A673 (cell line): ENCODE data around the gene CAMK4. TPM values are rescaled to one million over a fixed set of nuclear protein-coding genes. Genes with fewer than 3 reads are reported as not detected.

Experiments used
- BruUV-seq: library from RNA; stranded (reverse); fragments of 400-500 nt; replicated peaks from 2 replicates; lab custom pipeline; 2021; lab: Mats Ljungman, UMichigan
- CTCF ChIA-PET: fragments of 300-600 bp; sonication (Branson Sonifier 250); formaldehyde crosslinking; loops from one replicate; lab custom pipeline; 2022; ENCODE audit warnings: antibody characterized with exemption; lab: Charles Lee
- POLR2A ChIA-PET: fragments of 300-600 bp; sonication (Branson Sonifier 250); formaldehyde crosslinking; loops from one replicate; lab custom pipeline; 2022; ENCODE audit warnings: antibody characterized with exemption; ENCODE audit not compliant: low non-redundant PET; lab: Charles Lee
- DNase-seq: peaks from one replicate; pipeline ENCODE4 v3.0.0-alpha.2; 2015; ENCODE audit warnings: low spot score
- H3K27ac ChIP-seq: fragments of 200-600 bp; sonication (generic); 2 replicates; pipeline ENCODE4 v1.5.1; 2016; ENCODE audit warnings: mixed run types, low read depth, mild to moderate bottlenecking, mixed read lengths, antibody characterized with exemption, low read length; ENCODE audit not compliant: poor library complexity, severe bottlenecking
- H3K27me3 ChIP-seq: fragments of 200-600 bp; sonication (generic); replicated peaks from 2 replicates; pipeline ENCODE4 v1.6.1; 2017; ENCODE audit warnings: mixed run types, low read depth, mild to moderate bottlenecking, mixed read lengths, antibody characterized with exemption, low read length; ENCODE audit not compliant: insufficient read depth, poor library complexity
- H3K36me3 ChIP-seq: fragments of 200-600 bp; sonication (generic); 2 replicates; pipeline ENCODE4 v1.6.1; 2016; ENCODE audit warnings: mixed run types, mild to moderate bottlenecking, mixed read lengths, antibody characterized with exemption, low read length; ENCODE audit not compliant: insufficient read depth, poor library complexity, severe bottlenecking
- H3K4me1 ChIP-seq: fragments of 200-600 bp; sonication (generic); 2 replicates; pipeline ENCODE4 v1.6.1; 2017; ENCODE audit warnings: mixed run types, mild to moderate bottlenecking, mixed read lengths, antibody characterized with exemption, low read length; ENCODE audit not compliant: insufficient read depth, poor library complexity, severe bottlenecking
- H3K4me3 ChIP-seq: fragments of 200-600 bp; sonication (generic); 2 replicates; pipeline ENCODE4 v1.5.1; 2016; ENCODE audit warnings: low read depth, mixed run types, mild to moderate bottlenecking, mixed read lengths, low read length; ENCODE audit not compliant: poor library complexity, severe bottlenecking
- H3K9me3 ChIP-seq: fragments of 200-600 bp; sonication (generic); 2 replicates; pipeline ENCODE4 v1.6.1; 2016; ENCODE audit warnings: mixed run types, low read depth, mild to moderate bottlenecking, mixed read lengths, antibody characterized with exemption, low read length; ENCODE audit not compliant: poor library complexity, severe bottlenecking
- CTCF ChIP-seq: fragments of 300-800, 200-600 bp; sonication (generic); conservative IDR thresholded peaks from 2 replicates; pipeline ENCODE4 v1.5.1; 2017; ENCODE audit warnings: low read depth, mild to moderate bottlenecking, antibody characterized with exemption, low read length, moderate library complexity, mixed read lengths
- EZH2 ChIP-seq: fragments of 200-600 bp; sonication (generic); IDR thresholded peaks from 2 replicates; pipeline ENCODE4 v1.6.1; 2017; ENCODE audit warnings: borderline replicate concordance, low read depth, mild to moderate bottlenecking, mixed read lengths, antibody characterized with exemption, low read length; ENCODE audit not compliant: poor library complexity, severe bottlenecking
- intact Hi-C: fragments of 100-400 bp; cut with micrococcal nuclease; formaldehyde crosslinking; loops from one replicate; pipeline ENCODE4 v1.10.0; 2022; ENCODE audit not compliant: unreplicated experiment
- total RNA-seq: library from RNA; stranded (reverse); gene quantifications from 2 replicates; pipeline ENCODE4 v1.2.3, GENCODE V29; 2021

CAMK4 gene
- total RNA-seq, 1 experiment from 2014 or later: 0.88 TPM

- H3K4me3 ChIP-seq: no peak overlapping the region
- H3K4me1 ChIP-seq: peaks cover 4% of the 10 kb centered on the region
- ChIA-PET CTCF (no interaction called here), POLR2A (no interaction called here)
- H3K27ac ChIP-seq: no peak overlapping the region
- H3K36me3 ChIP-seq: no peaks in the 10 kb centered on the region
- DNase-seq: no peak
- intact Hi-C loops: no loop called here
- no peaks in the 10 kb centered on the region for H3K27me3 ChIP-seq
- TF ChIP-seq EZH2: no peak
- TF ChIP-seq CTCF: no peak
- no peaks in the 10 kb centered on the region for H3K9me3 ChIP-seq
- no TSS peak for BruUV-seq
Measured at GRCh38 chr5:111379391-111379816, 155.2 kb downstream of the CAMK4 start.

- DNase-seq: no peak
- H3K4me1 ChIP-seq: peaks cover 25% of the 10 kb centered on the region
- ChIA-PET CTCF (no interaction called here), POLR2A (no interaction called here)
- H3K27ac ChIP-seq: no peak overlapping the region
- intact Hi-C loops: no loop called here
- H3K27me3 ChIP-seq: no peaks in the 10 kb centered on the region
- H3K36me3 ChIP-seq: no peaks in the 10 kb centered on the region
- no TSS peak for BruUV-seq
- no peak for TF ChIP-seq CTCF
- TF ChIP-seq EZH2: no peak
- H3K4me3 ChIP-seq: no peak overlapping the region
- H3K9me3 ChIP-seq: no peaks in the 10 kb centered on the region
Measured at GRCh38 chr5:111383288-111383970, 159.2 kb downstream of the CAMK4 start.

- H3K36me3 ChIP-seq: no peaks in the 10 kb centered on the region
- TF ChIP-seq EZH2 (no peak), CTCF (no peak)
- H3K4me3 ChIP-seq: no peak overlapping the region
- CTCF ChIA-PET: no interaction called here
- no peaks in the 10 kb centered on the region for H3K27me3 ChIP-seq
- no peaks in the 10 kb centered on the region for H3K9me3 ChIP-seq
- BruUV-seq: no TSS peak
- DNase-seq: peak; percentile 10
- no peak overlapping the region for H3K27ac ChIP-seq
- POLR2A ChIA-PET: no interaction called here
- peaks cover 25% of the 10 kb centered on the region for H3K4me1 ChIP-seq
- intact Hi-C loops: no loop called here
Measured at GRCh38 chr5:111384220-111384619, 160.0 kb downstream of the CAMK4 start.
